ENCODE measurements around the gene EBF4.

DNA sequence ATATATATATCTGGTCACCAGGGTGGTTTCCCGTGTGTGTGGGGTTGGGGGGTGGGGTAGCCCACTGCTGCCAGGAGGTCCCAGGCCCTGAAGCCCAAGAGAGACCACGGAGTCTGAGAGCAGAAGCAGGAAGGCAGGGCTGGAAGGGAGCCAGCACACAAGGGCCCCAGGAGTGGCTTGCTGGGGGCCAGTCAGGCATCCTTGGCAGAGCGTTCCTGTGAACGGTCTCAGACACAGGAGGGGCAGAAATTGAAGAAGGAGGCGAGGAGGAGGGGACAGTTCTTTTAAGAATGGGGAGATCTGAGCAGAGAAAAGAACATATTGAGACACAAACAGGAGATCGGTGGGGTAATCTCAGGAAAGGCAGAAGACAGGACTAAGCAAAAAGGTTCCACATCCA lies 1.9 kb upstream of the EBF4 start:
- TF ChIP-seq, protein P1, sequence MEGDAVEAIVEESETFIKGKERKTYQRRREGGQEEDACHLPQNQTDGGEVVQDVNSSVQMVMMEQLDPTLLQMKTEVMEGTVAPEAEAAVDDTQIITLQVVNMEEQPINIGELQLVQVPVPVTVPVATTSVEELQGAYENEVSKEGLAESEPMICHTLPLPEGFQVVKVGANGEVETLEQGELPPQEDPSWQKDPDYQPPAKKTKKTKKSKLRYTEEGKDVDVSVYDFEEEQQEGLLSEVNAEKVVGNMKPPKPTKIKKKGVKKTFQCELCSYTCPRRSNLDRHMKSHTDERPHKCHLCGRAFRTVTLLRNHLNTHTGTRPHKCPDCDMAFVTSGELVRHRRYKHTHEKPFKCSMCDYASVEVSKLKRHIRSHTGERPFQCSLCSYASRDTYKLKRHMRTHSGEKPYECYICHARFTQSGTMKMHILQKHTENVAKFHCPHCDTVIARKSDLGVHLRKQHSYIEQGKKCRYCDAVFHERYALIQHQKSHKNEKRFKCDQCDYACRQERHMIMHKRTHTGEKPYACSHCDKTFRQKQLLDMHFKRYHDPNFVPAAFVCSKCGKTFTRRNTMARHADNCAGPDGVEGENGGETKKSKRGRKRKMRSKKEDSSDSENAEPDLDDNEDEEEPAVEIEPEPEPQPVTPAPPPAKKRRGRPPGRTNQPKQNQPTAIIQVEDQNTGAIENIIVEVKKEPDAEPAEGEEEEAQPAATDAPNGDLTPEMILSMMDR (IDR thresholded peaks at IDR 0.05): no peak
- TF ChIP-seq POLR2AphosphoS5 (IDR thresholded peaks at IDR 0.05) (no peak), POLR2A (IDR thresholded peaks at IDR 0.05) (no peak)
